OCI-LY1 (cell line): Measurements from ENCODE around the gene CACNA1B.

Experiments
- EZH2 ChIP-seq: fragments of 200-600 bp; sonication (generic), shearing (Covaris generic); IDR thresholded peaks from 2 replicates; pipeline ENCODE4 v1.8.0; 2017; ENCODE audit warnings: borderline replicate concordance, mixed run types, mild to moderate bottlenecking, antibody characterized with exemption, low read length, moderate library complexity, mixed read lengths
- TF ChIP-seq, protein P1 (sequence below): fragments of 200-600 bp; sonication (generic), shearing (Covaris generic); IDR thresholded peaks from 2 replicates; pipeline ENCODE4 v1.5.1; 2017; ENCODE audit warnings: mild to moderate bottlenecking, antibody characterized with exemption, low read length, moderate library complexity, mixed read lengths

DNA sequence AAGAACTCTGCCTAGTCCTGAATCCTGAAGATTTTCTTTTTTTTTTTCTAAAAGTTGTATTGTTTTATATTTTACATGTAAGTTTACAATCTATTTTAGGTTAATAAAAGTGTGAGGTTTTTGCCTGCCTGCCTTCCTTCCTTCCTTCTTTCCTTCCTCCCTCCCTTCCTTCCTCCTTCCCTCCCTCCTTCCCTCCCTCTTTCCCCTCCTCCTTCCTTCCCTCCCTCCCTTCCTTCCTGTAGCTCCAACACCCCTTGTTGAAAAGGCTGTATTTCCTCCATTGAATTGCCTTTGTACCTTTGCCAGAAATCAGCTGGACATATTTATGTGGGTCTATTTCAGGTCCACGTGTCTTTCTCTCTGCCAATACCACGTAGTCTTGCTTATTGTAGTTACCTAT, 46.6 kb downstream of the CACNA1B start:
- no peak for TF ChIP-seq EZH2
- TF ChIP-seq, protein P1, sequence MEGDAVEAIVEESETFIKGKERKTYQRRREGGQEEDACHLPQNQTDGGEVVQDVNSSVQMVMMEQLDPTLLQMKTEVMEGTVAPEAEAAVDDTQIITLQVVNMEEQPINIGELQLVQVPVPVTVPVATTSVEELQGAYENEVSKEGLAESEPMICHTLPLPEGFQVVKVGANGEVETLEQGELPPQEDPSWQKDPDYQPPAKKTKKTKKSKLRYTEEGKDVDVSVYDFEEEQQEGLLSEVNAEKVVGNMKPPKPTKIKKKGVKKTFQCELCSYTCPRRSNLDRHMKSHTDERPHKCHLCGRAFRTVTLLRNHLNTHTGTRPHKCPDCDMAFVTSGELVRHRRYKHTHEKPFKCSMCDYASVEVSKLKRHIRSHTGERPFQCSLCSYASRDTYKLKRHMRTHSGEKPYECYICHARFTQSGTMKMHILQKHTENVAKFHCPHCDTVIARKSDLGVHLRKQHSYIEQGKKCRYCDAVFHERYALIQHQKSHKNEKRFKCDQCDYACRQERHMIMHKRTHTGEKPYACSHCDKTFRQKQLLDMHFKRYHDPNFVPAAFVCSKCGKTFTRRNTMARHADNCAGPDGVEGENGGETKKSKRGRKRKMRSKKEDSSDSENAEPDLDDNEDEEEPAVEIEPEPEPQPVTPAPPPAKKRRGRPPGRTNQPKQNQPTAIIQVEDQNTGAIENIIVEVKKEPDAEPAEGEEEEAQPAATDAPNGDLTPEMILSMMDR: no peak
